GM12878 (cell line): Measurements from ENCODE around the gene CD164. TPM values are rescaled to one million over a fixed set of nuclear protein-coding genes. Genes with fewer than 3 reads are reported as not detected.

Experiments
- ATAC-seq: fragments of 200-7000 bp; cut with Tn5 transposase; 3 replicates; pipeline ENCODE4 v1.9.1; 2020; ENCODE audit warnings: mild to moderate bottlenecking, moderate library complexity
- BruUV-seq: library from RNA; stranded (reverse); fragments of 400-500 nt; replicated peaks from 2 replicates; lab custom pipeline; 2021; lab: Mats Ljungman, UMichigan
- CTCF ChIA-PET: fragments of 300-600 bp; sonication (Branson Sonifier 250); formaldehyde crosslinking; extraction: SDS; loops from one replicate; lab custom pipeline; 2021; ENCODE audit warnings: inconsistent platforms; lab: Yijun Ruan, JAX
- POLR2A ChIA-PET: fragments of 350-600 bp; formaldehyde crosslinking; extraction: SDS; loops from one replicate; lab custom pipeline; 2021; ENCODE audit warnings: inconsistent platforms; lab: Charles Lee
- RAD21 ChIA-PET: fragments of 300-600 bp; sonication (Branson Sonifier 250); formaldehyde crosslinking; loops from one replicate; lab custom pipeline; 2023; ENCODE audit warnings: antibody characterized with exemption; ENCODE audit not compliant: unreplicated experiment; lab: Charles Lee
- SMC1A ChIA-PET: fragments of 300-600 bp; sonication (Branson Sonifier 250); formaldehyde crosslinking; loops from one replicate; lab custom pipeline; 2023; ENCODE audit not compliant: unreplicated experiment, uncharacterized antibody; lab: Charles Lee
- DNase-seq: peaks from one replicate; pipeline ENCODE4 v3.0.0-alpha.2; 2011; ENCODE audit warnings: low read depth, low spot score
- FAIRE-seq: peaks from 3 replicates; lab custom pipeline; 2011; peaks lifted over from hg19 to GRCh38; lab: Jason Lieb, UNC
- H2AFZ ChIP-seq: 2 replicates; pipeline ENCODE4 v1.6.0; 2011; ENCODE audit warnings: low read depth, low read length, control low read depth; ENCODE audit not compliant: control insufficient read depth
- H3K27ac ChIP-seq: 2 replicates; pipeline ENCODE4 v1.5.1; 2011; ENCODE audit warnings: control low read depth; ENCODE audit not compliant: control insufficient read depth, insufficient read depth
- H3K27me3 ChIP-seq, 2 experiments: replicated peaks in 1 of 2; 2 replicates each; pipeline versions ENCODE4 v1.6.0 to v1.6.1; 2011; ENCODE audit warnings: low read length in 1 of 2; ENCODE audit not compliant: control insufficient read depth in 2 of 2, insufficient read depth in 2 of 2
- H3K36me3 ChIP-seq, 2 experiments: 2 replicates each; pipeline ENCODE4 v1.5.1; 2011; ENCODE audit warnings: low read length in 1 of 2; ENCODE audit not compliant: control insufficient read depth in 2 of 2, insufficient read depth in 2 of 2
- H3K4me1 ChIP-seq: 2 replicates; pipeline ENCODE4 v1.6.1; 2011; ENCODE audit warnings: mild to moderate bottlenecking, low read length, moderate library complexity, mixed read lengths; ENCODE audit not compliant: control insufficient read depth, insufficient read depth
- H3K4me2 ChIP-seq: 2 replicates; pipeline ENCODE4 v1.6.0; 2011; ENCODE audit warnings: control low read depth; ENCODE audit not compliant: control insufficient read depth, insufficient read depth
- H3K4me3 ChIP-seq: fragments of 200-600 bp; sonication (generic); 2 replicates; pipeline ENCODE4 v1.5.1; 2016
- H3K79me2 ChIP-seq: 2 replicates; pipeline ENCODE4 v1.6.0; 2011; ENCODE audit warnings: low read length; ENCODE audit not compliant: control insufficient read depth, insufficient read depth
- H3K9ac ChIP-seq: 2 replicates; pipeline ENCODE4 v1.8.0; 2011; ENCODE audit warnings: low read length, control low read depth, mixed read lengths; ENCODE audit not compliant: control insufficient read depth, insufficient read depth
- H3K9me3 ChIP-seq: replicated peaks from 3 replicates; pipeline ENCODE4 v1.5.1; 2011; ENCODE audit warnings: mild to moderate bottlenecking, low read length; ENCODE audit not compliant: control insufficient read depth, insufficient read depth
- H4K20me1 ChIP-seq: 2 replicates; pipeline ENCODE4 v1.6.0; 2011; ENCODE audit not compliant: control insufficient read depth, insufficient read depth
- ASH2L ChIP-seq: fragments of 300-600, 200-600 bp; sonication (generic); IDR thresholded peaks from 2 replicates; pipeline ENCODE4 v1.6.1; 2017; ENCODE audit warnings: low read depth, mild to moderate bottlenecking, borderline replicate concordance
- BRCA1 ChIP-seq: IDR thresholded peaks from 2 replicates; pipeline ENCODE4 v1.6.1; 2011; ENCODE audit warnings: low read depth, low read length, improper control_type of control experiment
- CHD2 ChIP-seq: IDR thresholded peaks from 2 replicates; pipeline ENCODE4 v1.6.1; 2011; ENCODE audit warnings: low read depth, low read length, improper control_type of control experiment, borderline replicate concordance
- CREM ChIP-seq: IDR thresholded peaks from 2 replicates; pipeline ENCODE4 v1.6.1; 2014; ENCODE audit warnings: antibody characterized with exemption, low read depth
- IKZF2 ChIP-seq, 2 experiments: fragments of 450-650 bp; IDR thresholded peaks; 2 replicates each; pipeline ENCODE4 v1.6.1; 2017; ENCODE audit warnings: mild to moderate bottlenecking in 2 of 2, moderate library complexity in 2 of 2
- SMARCA5 ChIP-seq: fragments of 450-650 bp; IDR thresholded peaks from 2 replicates; pipeline ENCODE4 v1.6.1; 2017; ENCODE audit warnings: mild to moderate bottlenecking
- SRF ChIP-seq, 2 experiments: IDR thresholded peaks; 2 replicates each; pipeline ENCODE4 v1.6.1; 2011; ENCODE audit warnings: low read depth in 2 of 2, low read length in 2 of 2, mild to moderate bottlenecking in 1 of 2, moderate library complexity in 1 of 2
- SUPT20H ChIP-seq: IDR thresholded peaks from 2 replicates; pipeline ENCODE4 v1.6.1; 2011; ENCODE audit warnings: low read depth, mild to moderate bottlenecking, low read length, moderate library complexity, borderline replicate concordance; ENCODE audit not compliant: control insufficient read depth
- ZNF384 ChIP-seq: IDR thresholded peaks from 2 replicates; pipeline ENCODE4 v1.6.1; 2012; ENCODE audit warnings: low read depth, mild to moderate bottlenecking, low read length, improper control_type of control experiment, borderline replicate concordance
- ZSCAN29 ChIP-seq: fragments of 450-650 bp; IDR thresholded peaks from 2 replicates; pipeline ENCODE4 v1.6.1; 2017; ENCODE audit warnings: mild to moderate bottlenecking, moderate library complexity
- WGBS: methylation state at CpG from one replicate; pipeline ENCODE4 v1.1.6; 2016; ENCODE audit warnings: low lambda C conversion rate; ENCODE audit not compliant: insufficient replicate concordance, insufficient coverage; ENCODE audit errors: missing lambda C conversion rate; 5-methylcytosine and 5-hydroxymethylcytosine counted together
- in situ Hi-C: fragments of 300-500 bp; cut with MboI; formaldehyde crosslinking; loops from 9 replicates; pipeline ENCODE4 v1.14.3; 2018; ENCODE audit warnings: mixed read lengths
- intact Hi-C: fragments of 100-400 bp; cut with micrococcal nuclease; formaldehyde crosslinking; loops from one replicate; pipeline ENCODE4 v1.14.2; 2022; ENCODE audit not compliant: unreplicated experiment
- polyA plus RNA-seq, 11 experiments: library from polyadenylated mRNA; depleted of rRNA in 4 of 11; unstranded in 6 of 11; stranded (reverse) in 5 of 11; fragments of >200 nt; fragmentation: Nextera tagmentation in 4 of 11; fragmentation: Illumina TruSeq in 1 of 11; extraction: Ambion mirVana in 4 of 11; extraction: Trizol in 1 of 11; gene quantifications; 1 replicate in 1 of 11; 2 replicates in 10 of 11; pipeline versions ENCODE4 v1.2.1 to v1.2.3, GENCODE V29; 2011 to 2016; ENCODE audit warnings: inconsistent platforms in 2 of 11, missing spikeins in 2 of 11, low read depth in 1 of 11
- total RNA-seq, 4 experiments: library from RNA; depleted of rRNA in 3 of 4; stranded (reverse); fragments of >200 nt in 3 of 4; fragmentation: Illumina TruSeq in 1 of 4; extraction: Trizol in 1 of 4; gene quantifications; 2 replicates each; pipeline versions ENCODE4 v1.2.1 to v1.2.3, GENCODE V29; 2013 to 2021
- TF ChIP-seq, protein P1 (sequence below): fragments of 450-650 bp; IDR thresholded peaks from 2 replicates; pipeline ENCODE4 v1.6.1; 2017; ENCODE audit warnings: mild to moderate bottlenecking
- TF ChIP-seq, protein P2 (sequence below): fragments of 450-650 bp; conservative IDR thresholded peaks from 2 replicates; pipeline ENCODE4 v1.6.1; 2017; ENCODE audit warnings: mild to moderate bottlenecking, moderate library complexity
- TF ChIP-seq, protein P3 (sequence below), 3 experiments: IDR thresholded peaks in 2 of 3; conservative IDR thresholded peaks in 1 of 3; 2 replicates each; pipeline ENCODE4 v1.5.1; 2011; ENCODE audit warnings: low read depth in 3 of 3, low read length in 3 of 3, mild to moderate bottlenecking in 3 of 3, control low read depth in 2 of 3, moderate library complexity in 2 of 3, inconsistent platforms in 1 of 3, mixed read lengths in 1 of 3; ENCODE audit not compliant: control insufficient read depth in 2 of 3, insufficient read depth in 1 of 3; ENCODE audit errors: extremely low read depth in 1 of 3
- TF ChIP-seq, protein P4 (sequence below): fragments of 450-650 bp; IDR thresholded peaks from 2 replicates; pipeline ENCODE4 v1.6.1; 2018; ENCODE audit warnings: borderline replicate concordance, mild to moderate bottlenecking; ENCODE audit not compliant: partially characterized antibody

The CD164 gene
- total and polyA plus RNA-seq, 10 of the 15 experiments (the other 5 are each of a cell fraction or from before 2014, with no cell fraction given), result 145 to 447 (median 211) TPM

DNA sequence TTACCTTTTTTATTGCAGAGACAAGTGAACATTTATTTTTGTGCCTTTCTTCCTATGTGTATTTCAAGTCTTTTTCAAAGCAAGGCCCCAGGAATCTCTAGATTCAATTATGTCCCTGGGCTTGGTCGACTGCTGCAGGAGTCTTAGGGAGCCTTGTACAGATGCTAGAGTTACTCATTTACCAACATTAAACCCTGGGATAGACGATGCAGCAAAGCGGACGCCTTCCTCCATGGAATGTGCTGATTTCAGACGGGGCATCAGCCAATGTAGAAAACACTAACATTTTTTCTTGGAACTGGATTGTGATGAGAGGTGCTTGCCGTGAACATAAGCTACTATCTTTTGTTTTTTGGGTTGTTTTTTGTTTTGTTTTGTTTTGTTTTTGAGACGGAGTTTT is 55.9 kb downstream of the CD164 start (continued):
- TF ChIP-seq, protein P1, sequence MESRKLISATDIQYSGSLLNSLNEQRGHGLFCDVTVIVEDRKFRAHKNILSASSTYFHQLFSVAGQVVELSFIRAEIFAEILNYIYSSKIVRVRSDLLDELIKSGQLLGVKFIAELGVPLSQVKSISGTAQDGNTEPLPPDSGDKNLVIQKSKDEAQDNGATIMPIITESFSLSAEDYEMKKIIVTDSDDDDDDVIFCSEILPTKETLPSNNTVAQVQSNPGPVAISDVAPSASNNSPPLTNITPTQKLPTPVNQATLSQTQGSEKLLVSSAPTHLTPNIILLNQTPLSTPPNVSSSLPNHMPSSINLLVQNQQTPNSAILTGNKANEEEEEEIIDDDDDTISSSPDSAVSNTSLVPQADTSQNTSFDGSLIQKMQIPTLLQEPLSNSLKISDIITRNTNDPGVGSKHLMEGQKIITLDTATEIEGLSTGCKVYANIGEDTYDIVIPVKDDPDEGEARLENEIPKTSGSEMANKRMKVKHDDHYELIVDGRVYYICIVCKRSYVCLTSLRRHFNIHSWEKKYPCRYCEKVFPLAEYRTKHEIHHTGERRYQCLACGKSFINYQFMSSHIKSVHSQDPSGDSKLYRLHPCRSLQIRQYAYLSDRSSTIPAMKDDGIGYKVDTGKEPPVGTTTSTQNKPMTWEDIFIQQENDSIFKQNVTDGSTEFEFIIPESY, result no peak
- no peak for TF ChIP-seq ZSCAN29
- no peak for TF ChIP-seq SMARCA5
- TF ChIP-seq SUPT20H, result no peak
- TF ChIP-seq ZNF384, result no peak

DNA sequence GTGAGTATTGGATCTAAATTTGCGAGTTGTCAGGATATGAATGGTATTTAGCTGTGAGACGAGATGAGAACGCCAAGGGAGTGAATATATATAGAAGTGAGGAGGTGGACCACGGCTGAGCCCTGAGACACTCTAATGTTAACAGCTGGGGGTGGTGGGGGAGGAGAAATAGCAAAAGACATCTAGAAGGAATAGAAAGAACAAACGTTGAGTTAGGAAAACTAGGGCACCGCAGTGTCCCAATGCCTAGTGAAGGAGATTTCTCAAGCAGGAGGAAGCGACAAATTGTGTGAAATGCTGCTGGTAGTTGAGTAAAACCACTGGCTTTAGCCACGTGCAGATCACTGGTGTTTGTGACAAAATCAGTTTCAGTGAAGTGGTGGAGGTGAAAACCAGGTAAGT is 56.9 kb downstream of the CD164 start:
- Histone ChIP-seq H4K20me1 (no peaks in the 10 kb centered on the region), H3K4me3 (no peak overlapping the region), H3K79me2 (no peaks in the 10 kb centered on the region), H3K36me3 (no peaks in the 10 kb centered on the region), H3K27me3 (no peaks in the 10 kb centered on the region), H3K4me2 (no peak overlapping the region), H3K9me3 (no peaks in the 10 kb centered on the region), H2AFZ (no peak overlapping the region), H3K9ac (no peak overlapping the region), H3K4me1 (peaks cover 7% of the 10 kb centered on the region), H3K27ac (no peak overlapping the region)
- ChIA-PET POLR2A (no interaction called here), CTCF (no interaction called here), SMC1A (interaction anchor here (0.7 kb wide), 1 partner anchor 139 kb away, joined by 3 read pairs; no protein-coding TSS in a partner anchor), RAD21 (interaction anchor here (0.6 kb wide), 1 partner anchor 408 kb away, joined by 3 read pairs; no protein-coding TSS in a partner anchor)
- in situ Hi-C loops, result no loop called here
- DNase-seq, result no peak
- no peak for ATAC-seq
- no peak for FAIRE-seq
- BruUV-seq, result no TSS peak
- intact Hi-C loops, result no loop called here
- WGBS, result 59% methylated on average over 8 of the region's 8 CpGs
- TF ChIP-seq, protein P2, sequence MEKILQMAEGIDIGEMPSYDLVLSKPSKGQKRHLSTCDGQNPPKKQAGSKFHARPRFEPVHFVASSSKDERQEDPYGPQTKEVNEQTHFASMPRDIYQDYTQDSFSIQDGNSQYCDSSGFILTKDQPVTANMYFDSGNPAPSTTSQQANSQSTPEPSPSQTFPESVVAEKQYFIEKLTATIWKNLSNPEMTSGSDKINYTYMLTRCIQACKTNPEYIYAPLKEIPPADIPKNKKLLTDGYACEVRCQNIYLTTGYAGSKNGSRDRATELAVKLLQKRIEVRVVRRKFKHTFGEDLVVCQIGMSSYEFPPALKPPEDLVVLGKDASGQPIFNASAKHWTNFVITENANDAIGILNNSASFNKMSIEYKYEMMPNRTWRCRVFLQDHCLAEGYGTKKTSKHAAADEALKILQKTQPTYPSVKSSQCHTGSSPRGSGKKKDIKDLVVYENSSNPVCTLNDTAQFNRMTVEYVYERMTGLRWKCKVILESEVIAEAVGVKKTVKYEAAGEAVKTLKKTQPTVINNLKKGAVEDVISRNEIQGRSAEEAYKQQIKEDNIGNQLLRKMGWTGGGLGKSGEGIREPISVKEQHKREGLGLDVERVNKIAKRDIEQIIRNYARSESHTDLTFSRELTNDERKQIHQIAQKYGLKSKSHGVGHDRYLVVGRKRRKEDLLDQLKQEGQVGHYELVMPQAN, result no peak
- TF ChIP-seq SRF (IDR thresholded peaks at IDR 0.05; ENCODE audit: low read depth in 2 of 2, low read length in 2 of 2) (no peak), BRCA1 (no peak), CREM (no peak), IKZF2 (IDR thresholded peaks at IDR 0.05) (no peak), ASH2L (no peak), CHD2 (no peak)
- TF ChIP-seq, protein P3, sequence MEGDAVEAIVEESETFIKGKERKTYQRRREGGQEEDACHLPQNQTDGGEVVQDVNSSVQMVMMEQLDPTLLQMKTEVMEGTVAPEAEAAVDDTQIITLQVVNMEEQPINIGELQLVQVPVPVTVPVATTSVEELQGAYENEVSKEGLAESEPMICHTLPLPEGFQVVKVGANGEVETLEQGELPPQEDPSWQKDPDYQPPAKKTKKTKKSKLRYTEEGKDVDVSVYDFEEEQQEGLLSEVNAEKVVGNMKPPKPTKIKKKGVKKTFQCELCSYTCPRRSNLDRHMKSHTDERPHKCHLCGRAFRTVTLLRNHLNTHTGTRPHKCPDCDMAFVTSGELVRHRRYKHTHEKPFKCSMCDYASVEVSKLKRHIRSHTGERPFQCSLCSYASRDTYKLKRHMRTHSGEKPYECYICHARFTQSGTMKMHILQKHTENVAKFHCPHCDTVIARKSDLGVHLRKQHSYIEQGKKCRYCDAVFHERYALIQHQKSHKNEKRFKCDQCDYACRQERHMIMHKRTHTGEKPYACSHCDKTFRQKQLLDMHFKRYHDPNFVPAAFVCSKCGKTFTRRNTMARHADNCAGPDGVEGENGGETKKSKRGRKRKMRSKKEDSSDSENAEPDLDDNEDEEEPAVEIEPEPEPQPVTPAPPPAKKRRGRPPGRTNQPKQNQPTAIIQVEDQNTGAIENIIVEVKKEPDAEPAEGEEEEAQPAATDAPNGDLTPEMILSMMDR (IDR thresholded peaks at IDR 0.05 in 2 of 3, conservative IDR thresholded peaks at IDR 0.05 in 1 of 3; ENCODE audit: control insufficient read depth in 2 of 3, extremely low read depth in 1 of 3, insufficient read depth in 1 of 3, low read depth in 3 of 3, low read length in 3 of 3), result no peak
- TF ChIP-seq, protein P4, sequence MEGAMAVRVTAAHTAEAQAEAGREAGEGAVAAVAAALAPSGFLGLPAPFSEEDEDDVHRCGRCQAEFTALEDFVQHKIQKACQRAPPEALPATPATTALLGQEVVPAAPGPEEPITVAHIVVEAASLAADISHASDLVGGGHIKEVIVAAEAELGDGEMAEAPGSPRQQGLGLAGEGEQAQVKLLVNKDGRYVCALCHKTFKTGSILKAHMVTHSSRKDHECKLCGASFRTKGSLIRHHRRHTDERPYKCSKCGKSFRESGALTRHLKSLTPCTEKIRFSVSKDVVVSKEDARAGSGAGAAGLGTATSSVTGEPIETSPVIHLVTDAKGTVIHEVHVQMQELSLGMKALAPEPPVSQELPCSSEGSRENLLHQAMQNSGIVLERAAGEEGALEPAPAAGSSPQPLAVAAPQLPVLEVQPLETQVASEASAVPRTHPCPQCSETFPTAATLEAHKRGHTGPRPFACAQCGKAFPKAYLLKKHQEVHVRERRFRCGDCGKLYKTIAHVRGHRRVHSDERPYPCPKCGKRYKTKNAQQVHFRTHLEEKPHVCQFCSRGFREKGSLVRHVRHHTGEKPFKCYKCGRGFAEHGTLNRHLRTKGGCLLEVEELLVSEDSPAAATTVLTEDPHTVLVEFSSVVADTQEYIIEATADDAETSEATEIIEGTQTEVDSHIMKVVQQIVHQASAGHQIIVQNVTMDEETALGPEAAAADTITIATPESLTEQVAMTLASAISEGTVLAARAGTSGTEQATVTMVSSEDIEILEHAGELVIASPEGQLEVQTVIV, result no peak
